Osteocyte (in vitro differentiated cells): ENCODE results near the gene ANKRD34C. TPM values are rescaled to one million over a fixed set of nuclear protein-coding genes. Genes with fewer than 3 reads are reported as not detected.

Experiments used
- DNase-seq: peaks from one replicate; pipeline ENCODE4 v3.0.0; 2021; ENCODE audit warnings: mixed read lengths; ENCODE audit not compliant: unreplicated experiment; ENCODE audit errors: extremely low spot score
- H3K27ac Mint-ChIP-seq: one replicate; pipeline ENCODE4 v1.8.0; 2021; ENCODE audit warnings: mild to moderate bottlenecking, mixed read lengths; ENCODE audit not compliant: unreplicated experiment
- H3K27me3 Mint-ChIP-seq: one replicate; pipeline ENCODE4 v1.8.0; 2021; ENCODE audit warnings: mixed read lengths; ENCODE audit not compliant: unreplicated experiment
- H3K36me3 Mint-ChIP-seq: one replicate; pipeline ENCODE4 v1.8.0; 2021; ENCODE audit warnings: mixed read lengths; ENCODE audit not compliant: unreplicated experiment
- H3K4me1 Mint-ChIP-seq: one replicate; pipeline ENCODE4 v1.8.0; 2021; ENCODE audit warnings: mixed read lengths; ENCODE audit not compliant: unreplicated experiment
- H3K4me3 Mint-ChIP-seq: one replicate; pipeline ENCODE4 v1.8.0; 2021; ENCODE audit warnings: mild to moderate bottlenecking, moderate library complexity, mixed read lengths; ENCODE audit not compliant: unreplicated experiment
- H3K9me3 Mint-ChIP-seq: one replicate; pipeline ENCODE4 v1.8.0; 2021; ENCODE audit warnings: mixed read lengths; ENCODE audit not compliant: unreplicated experiment
- CTCF ChIP-seq: fragments of 200-600 bp; sonication (generic); IDR thresholded peaks from 2 replicates; pipeline ENCODE4 v1.5.0; 2021; ENCODE audit warnings: antibody characterized with exemption, mild to moderate bottlenecking, moderate library complexity
- total RNA-seq: library from RNA; stranded (reverse); gene quantifications from 2 replicates; pipeline ENCODE4 v1.2.1, GENCODE V29; 2021

ANKRD34C gene
- total RNA-seq, 1 donor from 2014 or later = 0.08 TPM

- no peak for DNase-seq
- no peak for TF ChIP-seq CTCF
- H3K36me3 Mint-ChIP-seq = peaks cover 2% of the 10 kb centered on the region
- H3K4me3 Mint-ChIP-seq = no peak overlapping the region
- no peaks in the 10 kb centered on the region for H3K9me3 Mint-ChIP-seq
- H3K27ac Mint-ChIP-seq = no peak overlapping the region
- H3K27me3 Mint-ChIP-seq = peaks cover 66% of the 10 kb centered on the region
- H3K4me1 Mint-ChIP-seq = peaks cover 1% of the 10 kb centered on the region
Observed at GRCh38 chr15:79283252-79284048, 928 bp downstream of the ANKRD34C start.

- Mint-ChIP-seq H3K9me3 (no peaks in the 10 kb centered on the region), H3K36me3 (no peaks in the 10 kb centered on the region), H3K27me3 (peaks cover 43% of the 10 kb centered on the region), H3K4me1 (no peaks in the 10 kb centered on the region), H3K4me3 (no peak overlapping the region), H3K27ac (no peak overlapping the region)
- DNase-seq = no peak
- no peak for TF ChIP-seq CTCF
Observed at GRCh38 chr15:79290642-79291275, 8.2 kb downstream of the ANKRD34C start.

GRCh38 chr15:79292011-79292410, 9.5 kb downstream of the ANKRD34C start:
- Mint-ChIP-seq H3K4me3 (no peak overlapping the region), H3K36me3 (no peaks in the 10 kb centered on the region), H3K4me1 (no peaks in the 10 kb centered on the region), H3K9me3 (no peaks in the 10 kb centered on the region), H3K27ac (no peak overlapping the region), H3K27me3 (peaks cover 41% of the 10 kb centered on the region)
- no peak for DNase-seq
- no peak for TF ChIP-seq CTCF

- no peak overlapping the region for H3K4me3 Mint-ChIP-seq
- H3K4me1 Mint-ChIP-seq = no peaks in the 10 kb centered on the region
- no peak for TF ChIP-seq CTCF
- H3K27ac Mint-ChIP-seq = no peak overlapping the region
- H3K27me3 Mint-ChIP-seq = peaks cover 49% of the 10 kb centered on the region
- no peaks in the 10 kb centered on the region for H3K36me3 Mint-ChIP-seq
- no peaks in the 10 kb centered on the region for H3K9me3 Mint-ChIP-seq
- DNase-seq = no peak
Observed at GRCh38 chr15:79294075-79294474, 11.6 kb downstream of the ANKRD34C start.

- Mint-ChIP-seq H3K36me3 (no peaks in the 10 kb centered on the region), H3K4me1 (no peaks in the 10 kb centered on the region), H3K4me3 (no peak overlapping the region), H3K27ac (no peak overlapping the region), H3K27me3 (peaks cover 56% of the 10 kb centered on the region), H3K9me3 (no peaks in the 10 kb centered on the region)
- DNase-seq = no peak
- peak; percentile 15 for TF ChIP-seq CTCF
Observed at GRCh38 chr15:79296583-79296982, 14.1 kb downstream of the ANKRD34C start.
